Measurements from ENCODE around the gene MLLT3.
A peak's percentile ranks its signal among the peaks of the same experiment; 100 is the strongest.

Gene MLLT3

DNA sequence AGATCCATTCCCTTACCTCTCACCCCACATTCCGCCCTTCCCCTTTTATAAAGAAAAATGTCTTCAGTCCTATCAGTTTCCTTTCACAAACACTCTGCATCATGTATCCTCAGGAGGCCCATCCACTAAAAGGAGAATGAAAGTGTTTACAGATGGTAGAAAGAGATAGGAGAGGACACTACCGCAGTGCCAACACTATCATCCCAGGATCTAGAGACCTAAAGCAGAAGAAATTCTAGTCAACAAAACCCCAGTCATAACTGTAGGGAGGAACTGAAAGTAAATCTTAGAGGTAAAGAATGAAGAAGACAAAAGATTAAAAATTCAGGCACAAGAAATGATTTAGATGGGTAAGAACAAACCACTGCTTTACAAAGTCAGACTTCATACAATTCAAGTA is 114.1 kb downstream of the MLLT3 start:
- ATAC-seq, result peak; percentile 29 to 50

- no peak for ATAC-seq
These were observed 114.9 kb downstream of the MLLT3 start for GRCh38 chr9:20507431-20507830.

DNA sequence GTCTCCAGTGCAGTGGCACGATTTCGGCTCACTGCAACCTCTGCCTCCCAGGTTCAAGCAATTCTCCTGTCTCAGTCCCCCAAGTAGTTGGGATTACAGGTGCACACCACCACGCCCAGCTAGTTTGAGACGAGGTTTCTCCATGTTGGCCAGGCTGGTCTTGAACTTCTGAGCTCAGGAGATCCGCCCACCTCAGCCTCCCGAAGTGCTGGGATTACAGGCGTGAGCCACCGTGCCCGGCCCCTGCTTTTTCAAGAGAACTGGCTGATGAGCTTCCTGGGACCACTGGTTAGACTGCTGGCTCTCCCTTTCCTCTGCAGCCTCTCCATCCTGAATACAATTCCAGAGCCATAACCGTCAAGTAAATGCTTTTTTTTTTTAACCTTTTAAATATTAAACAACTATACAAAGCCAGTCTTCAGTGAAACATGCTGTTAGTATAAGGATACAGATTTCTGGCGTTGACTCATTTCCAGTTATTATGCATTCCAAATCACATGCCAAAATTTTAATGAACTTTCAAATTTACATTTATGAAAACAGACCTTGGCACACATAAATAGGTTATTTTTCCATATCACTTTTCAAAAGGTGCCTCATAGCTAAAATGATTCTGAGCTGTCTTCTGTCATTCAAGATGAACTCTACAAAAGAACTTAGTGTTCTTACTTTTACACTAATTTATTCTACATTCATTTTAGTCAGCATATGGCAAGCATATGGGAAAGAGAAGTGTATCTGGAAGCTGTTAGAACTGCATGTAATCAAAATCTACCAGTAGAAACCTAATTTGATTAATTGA is 116.0 kb downstream of the MLLT3 start:
- ATAC-seq, result no peak

GRCh38 chr9:20505574-20505973 is 116.7 kb downstream of the MLLT3 start:
- ATAC-seq, result no peak

DNA sequence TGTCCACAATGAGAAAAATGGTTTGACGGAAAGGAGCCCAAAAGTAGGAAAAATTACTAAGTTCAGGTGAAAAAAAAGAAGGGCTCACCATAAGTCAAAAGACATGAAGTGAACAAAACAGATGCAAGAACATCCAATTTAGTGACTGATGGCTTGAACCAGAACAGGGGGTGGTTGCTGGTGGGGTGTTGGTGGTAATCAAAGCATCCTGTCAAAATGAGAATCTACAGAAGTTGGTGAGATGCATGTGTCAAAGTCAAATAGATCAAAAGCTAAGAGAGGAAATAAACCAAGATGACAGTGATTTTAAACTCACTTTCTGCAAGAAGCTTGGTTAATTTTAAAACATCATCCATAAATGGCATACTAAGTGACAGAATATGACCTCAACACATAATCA is 117.4 kb downstream of the MLLT3 start:
- peak; percentile 28 to 51 for ATAC-seq

- no peak for ATAC-seq
These were observed 122.2 kb downstream of the MLLT3 start for GRCh38 chr9:20500101-20500500.

DNA sequence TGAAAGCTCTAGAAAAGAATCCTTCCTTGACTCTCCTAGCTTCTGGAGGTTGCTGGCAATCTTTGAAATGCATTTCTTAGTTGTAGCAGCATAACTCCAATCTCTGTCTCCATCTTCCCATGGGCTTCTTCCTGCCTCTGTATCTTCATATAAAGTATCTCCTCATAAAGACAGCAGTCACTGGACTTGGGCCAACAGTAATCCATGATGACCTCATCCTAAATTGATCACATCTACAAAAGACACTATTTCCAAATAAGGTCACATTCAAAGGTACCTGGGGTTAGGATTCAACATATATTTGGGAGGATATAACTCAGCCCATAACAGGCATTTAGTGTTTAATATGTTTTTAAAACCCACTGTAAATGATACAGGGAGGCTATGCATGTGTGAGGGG is 123.3 kb downstream of the MLLT3 start:
- ATAC-seq, result no peak

GRCh38 chr9:20496328-20496727 is 126.0 kb downstream of the MLLT3 start:
- ATAC-seq, result no peak

GRCh38 chr9:20495098-20495497 is 127.2 kb downstream of the MLLT3 start:
- ATAC-seq, result no peak

GRCh38 chr9:20494035-20494434 is 128.3 kb downstream of the MLLT3 start:
- ATAC-seq, result no peak

- no peak for ATAC-seq
These were observed 129.5 kb downstream of the MLLT3 start for GRCh38 chr9:20492772-20493171.

DNA sequence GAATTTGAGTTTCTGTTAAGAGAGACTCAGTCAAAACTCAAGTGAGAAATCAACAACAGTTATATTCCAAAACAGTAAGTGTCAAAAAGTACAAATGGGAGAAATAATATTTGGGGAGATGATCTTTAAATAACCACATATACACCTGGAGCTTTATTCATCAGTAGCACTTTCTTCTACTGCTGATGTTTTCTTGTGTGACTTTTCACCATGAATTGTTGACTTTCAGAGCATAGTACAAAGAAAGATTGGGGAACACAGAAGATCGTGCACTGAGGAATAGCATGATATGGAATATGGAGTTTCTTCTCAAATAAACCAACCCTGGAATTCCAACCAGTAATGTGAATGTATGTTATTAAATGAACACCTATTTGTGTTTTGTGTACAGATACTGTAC is 130.7 kb downstream of the MLLT3 start:
- no peak for ATAC-seq

GRCh38 chr9:20490246-20490834 is 132.0 kb downstream of the MLLT3 start:
- ATAC-seq, result no peak

DNA sequence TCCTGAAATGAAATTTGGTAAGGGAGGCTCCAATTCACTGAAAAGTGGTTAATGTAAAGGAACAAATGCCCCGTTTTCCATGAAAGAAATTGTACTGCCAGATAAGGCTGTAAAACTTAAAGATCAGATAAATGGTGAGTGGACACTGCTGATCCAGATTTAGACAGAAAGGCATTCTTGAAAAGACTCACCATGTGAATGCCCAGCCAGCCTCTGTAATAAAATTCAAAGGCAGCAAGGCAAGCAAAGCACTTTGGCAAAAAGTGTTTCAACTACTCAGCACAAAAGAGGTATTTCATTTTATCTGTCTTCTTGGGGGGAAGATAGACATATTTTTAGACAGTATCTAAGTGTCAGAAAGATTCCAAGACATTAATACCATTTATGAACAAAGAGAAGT is 133.6 kb downstream of the MLLT3 start:
- ATAC-seq, result no peak

GRCh38 chr9:20486552-20486951 is 135.7 kb downstream of the MLLT3 start:
- ATAC-seq, result no peak

DNA sequence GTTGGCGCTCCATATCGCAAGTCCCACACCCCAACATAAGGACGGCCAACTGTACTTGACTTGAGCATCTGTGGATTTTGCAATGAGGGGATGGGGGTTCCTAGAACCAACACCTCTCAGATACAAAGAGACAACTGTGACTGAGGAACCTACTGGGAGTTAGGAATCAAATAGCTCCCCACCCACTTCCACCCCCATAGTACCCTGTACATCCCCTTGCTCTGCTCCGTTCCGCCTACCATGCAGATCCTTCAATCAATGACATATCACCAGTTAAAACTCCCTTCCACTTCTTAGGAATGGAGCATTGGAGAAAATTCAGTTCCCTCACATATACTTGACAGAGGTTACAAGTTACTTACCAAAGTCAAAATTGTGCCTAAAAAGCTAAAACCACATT is 140.9 kb downstream of the MLLT3 start:
- no peak for ATAC-seq

- ATAC-seq, result no peak
These were observed 142.1 kb downstream of the MLLT3 start for GRCh38 chr9:20480249-20480648.

DNA sequence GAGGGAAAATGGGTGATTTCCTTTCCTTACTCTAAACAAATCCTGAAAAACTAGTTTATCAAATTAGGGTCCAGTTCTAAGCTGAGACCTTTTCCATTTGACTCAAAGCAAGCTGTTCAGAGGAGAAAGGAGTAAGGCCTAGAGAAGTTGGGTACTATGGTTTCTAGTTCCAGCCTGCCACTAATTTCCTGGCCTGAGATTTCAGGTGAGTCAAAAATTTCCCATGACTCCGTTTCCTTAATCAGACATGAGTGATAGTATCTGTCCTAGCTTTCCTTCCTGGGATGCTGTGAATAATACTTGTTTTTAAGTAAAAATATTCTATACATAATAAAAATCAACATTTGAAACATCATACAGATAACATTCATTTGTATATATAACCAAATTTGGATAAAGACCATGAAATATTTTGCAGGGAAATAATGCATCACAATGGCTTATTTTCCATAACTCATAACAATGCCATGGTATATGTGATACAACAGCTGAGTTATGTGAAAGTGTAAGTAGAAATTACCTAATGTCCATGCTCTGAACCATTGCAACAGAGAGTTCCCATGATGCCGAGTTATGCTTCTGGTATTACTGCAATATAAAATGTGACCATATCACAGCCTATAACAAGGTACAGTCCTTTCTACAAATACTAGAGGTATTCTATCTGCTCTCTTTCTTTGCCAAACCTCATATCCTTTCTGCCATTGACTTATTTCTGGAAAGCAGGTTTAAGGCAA is 142.7 kb downstream of the MLLT3 start:
- peak in 1 of 2 donors; percentile 27 for ATAC-seq

DNA sequence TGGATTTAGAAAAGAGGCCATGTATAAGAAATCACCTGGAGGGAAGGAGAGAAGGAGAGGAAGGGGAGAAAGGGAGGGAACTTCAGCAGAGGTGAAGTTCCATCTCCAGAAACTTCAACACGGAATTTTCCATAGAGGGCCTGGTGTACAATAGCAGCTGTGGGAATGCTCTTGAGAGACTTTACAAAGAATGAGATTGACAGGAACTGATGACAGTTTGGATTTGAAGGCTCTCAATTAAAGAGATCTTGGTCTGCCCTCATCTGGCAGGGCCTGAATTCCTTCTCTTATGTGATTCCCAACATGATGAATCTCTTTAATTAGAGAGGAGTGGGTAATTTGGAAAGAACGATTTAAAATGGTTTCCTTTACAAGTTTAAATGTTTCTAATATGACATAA is 143.5 kb downstream of the MLLT3 start:
- no peak for ATAC-seq

GRCh38 chr9:20477940-20478620 is 144.2 kb downstream of the MLLT3 start:
- ATAC-seq, result peak; percentile 93 to 94

GRCh38 chr9:20476912-20477521 is 145.3 kb downstream of the MLLT3 start:
- no peak for ATAC-seq

GRCh38 chr9:20474496-20474895 is 147.8 kb downstream of the MLLT3 start:
- no peak for ATAC-seq

- ATAC-seq, result no peak
These were observed 148.7 kb downstream of the MLLT3 start for GRCh38 chr9:20473515-20474013.

Measured in activated CD4-positive, CD25-positive, alpha-beta regulatory T cell treated with anti-CD3 and anti-CD28 coated beads, Interleukin-2, amount 50 U/mL, for 24 hours (primary cell).